ENCODE results near the gene ZNF727.
"Not testable (repeated sequence)": the region's sequence is repeated elsewhere in the genome, so short reads cannot be mapped to it uniquely, and the experiment has no call there.

ZNF727 gene

GRCh38 chr7:64045301-64046040 is at the start of gene ZNF727:
TSS of gene ZNF727 (plus strand) at chr7:64045434. CDS start at chr7:64045622, 188 bp downstream.
- DNase-seq (ENCODE audit: low read depth): no peak

GRCh38 chr7:63998549-63998948 is 46.7 kb upstream of the ZNF727 start, which contains the start of gene ZNF722:
TSS of gene ZNF722 (plus strand) at chr7:63998849. CDS start at chr7:63998962, 113 bp downstream.
- DNase-seq (ENCODE audit: low read depth): no peak

- not testable (repeated sequence) for DNase-seq (ENCODE audit: low read depth)
Measured at GRCh38 chr7:64015496-64015895, 29.7 kb upstream of the ZNF727 start.

GRCh38 chr7:64035388-64035787 is 9.8 kb upstream of the ZNF727 start:
- no peak for DNase-seq (ENCODE audit: low read depth)

- DNase-seq (ENCODE audit: low read depth): no peak
Measured at GRCh38 chr7:64037095-64037494, 8.1 kb upstream of the ZNF727 start.

GRCh38 chr7:64046041-64046389 is 781 bp downstream of the ZNF727 start:
- no peak for DNase-seq (ENCODE audit: low read depth)

- not testable (repeated sequence) for DNase-seq (ENCODE audit: low read depth)
Measured at GRCh38 chr7:64077837-64078698, 32.8 kb downstream of the ZNF727 start.

GRCh38 chr7:64078699-64078994 is 33.4 kb downstream of the ZNF727 start:
- no peak for DNase-seq (ENCODE audit: low read depth)

- DNase-seq (ENCODE audit: low read depth): no peak
Measured at GRCh38 chr7:64087501-64087900, 42.3 kb downstream of the ZNF727 start.

GRCh38 chr7:64088863-64089262 is 43.6 kb downstream of the ZNF727 start:
- DNase-seq (ENCODE audit: low read depth): not testable (repeated sequence)
